MG63 (cell line): ENCODE data around the gene PLPPR5. TPM values are rescaled to one million over a fixed set of nuclear protein-coding genes. Genes with fewer than 3 reads are reported as not detected.
A peak's percentile ranks its signal among the peaks of the same experiment; 100 is the strongest.

ENCODE experiments used
- DNase-seq: peaks from one replicate; pipeline ENCODE4 v3.0.0-alpha.2; 2020
- H3K27me3 ChIP-seq: fragments of 250-450 bp; sonication (Bioruptor Pico); 2 replicates; pipeline ENCODE4 v1.5.1; 2020; ENCODE audit warnings: mild to moderate bottlenecking, moderate library complexity
- H3K36me3 ChIP-seq: fragments of 250-450 bp; sonication (Bioruptor Pico); 2 replicates; pipeline ENCODE4 v1.5.1; 2020; ENCODE audit warnings: mild to moderate bottlenecking, moderate library complexity
- H3K4me3 ChIP-seq: fragments of 250-450 bp; sonication (Bioruptor Pico); 2 replicates; pipeline ENCODE4 v1.5.1; 2020; ENCODE audit warnings: mild to moderate bottlenecking, moderate library complexity
- H3K9me3 ChIP-seq: fragments of 250-450 bp; sonication (Bioruptor Pico); 2 replicates; pipeline ENCODE4 v1.5.1; 2020; ENCODE audit warnings: mild to moderate bottlenecking, moderate library complexity
- total RNA-seq: library from RNA; depleted of rRNA; stranded (reverse); fragments of >200 nt; shearing (Covaris generic); gene quantifications from 2 replicates; pipeline ENCODE4 v1.2.3, GENCODE V29; 2014; ENCODE audit warnings: low replicate concordance

The PLPPR5 gene
- total RNA-seq, 1 experiment from 2014 or later: 0.16 TPM

GRCh38 chr1:98932184-98932583, 72.5 kb downstream of the PLPPR5 start:
- DNase-seq: no peak
- Histone ChIP-seq H3K27me3 (no peaks in the 10 kb centered on the region), H3K9me3 (no peaks in the 10 kb centered on the region)

GRCh38 chr1:98931128-98931835, 73.4 kb downstream of the PLPPR5 start:
- DNase-seq: no peak
- H3K4me3 ChIP-seq: no peak overlapping the region

More at GRCh38 chr1:98932184-98932583, 72.5 kb downstream of the PLPPR5 start:
- no peak overlapping the region for H3K4me3 ChIP-seq
- no peaks in the 10 kb centered on the region for H3K36me3 ChIP-seq

DNA sequence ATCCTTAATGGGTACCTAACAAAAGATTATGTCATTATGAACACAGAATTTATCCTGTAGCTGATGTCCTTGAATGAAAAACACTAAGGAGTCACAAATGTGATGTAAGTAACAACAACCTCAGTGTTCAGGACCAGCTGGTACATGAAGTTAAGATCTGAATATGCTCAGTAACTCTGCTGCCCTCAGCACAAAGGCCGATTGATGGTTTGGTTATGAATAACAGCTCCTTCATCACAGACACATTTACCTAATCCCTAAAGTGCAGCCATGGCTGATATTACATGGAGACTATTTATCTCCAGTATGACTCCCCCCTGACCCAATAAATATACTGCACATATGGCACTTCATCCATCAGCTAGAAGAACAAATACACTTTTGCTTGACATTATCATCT, 75.2 kb downstream of the PLPPR5 start:
- no peaks in the 10 kb centered on the region for H3K9me3 ChIP-seq
- H3K36me3 ChIP-seq: no peaks in the 10 kb centered on the region
- H3K27me3 ChIP-seq: no peaks in the 10 kb centered on the region
- DNase-seq: no peak
- no peak overlapping the region for H3K4me3 ChIP-seq

More at GRCh38 chr1:98931128-98931835, 73.4 kb downstream of the PLPPR5 start:
- Histone ChIP-seq H3K36me3 (no peaks in the 10 kb centered on the region), H3K9me3 (no peaks in the 10 kb centered on the region), H3K27me3 (no peaks in the 10 kb centered on the region)

- H3K4me3 ChIP-seq: no peak overlapping the region
- DNase-seq: no peak
- H3K36me3 ChIP-seq: no peaks in the 10 kb centered on the region
- H3K9me3 ChIP-seq: no peaks in the 10 kb centered on the region
- no peaks in the 10 kb centered on the region for H3K27me3 ChIP-seq
These were observed 78.1 kb downstream of the PLPPR5 start for GRCh38 chr1:98926597-98926996.

- H3K27me3 ChIP-seq: no peaks in the 10 kb centered on the region
- no peak overlapping the region for H3K4me3 ChIP-seq
- no peaks in the 10 kb centered on the region for H3K36me3 ChIP-seq
- H3K9me3 ChIP-seq: no peaks in the 10 kb centered on the region
- no peak for DNase-seq
These were observed 79.7 kb downstream of the PLPPR5 start for GRCh38 chr1:98924977-98925376.

DNA sequence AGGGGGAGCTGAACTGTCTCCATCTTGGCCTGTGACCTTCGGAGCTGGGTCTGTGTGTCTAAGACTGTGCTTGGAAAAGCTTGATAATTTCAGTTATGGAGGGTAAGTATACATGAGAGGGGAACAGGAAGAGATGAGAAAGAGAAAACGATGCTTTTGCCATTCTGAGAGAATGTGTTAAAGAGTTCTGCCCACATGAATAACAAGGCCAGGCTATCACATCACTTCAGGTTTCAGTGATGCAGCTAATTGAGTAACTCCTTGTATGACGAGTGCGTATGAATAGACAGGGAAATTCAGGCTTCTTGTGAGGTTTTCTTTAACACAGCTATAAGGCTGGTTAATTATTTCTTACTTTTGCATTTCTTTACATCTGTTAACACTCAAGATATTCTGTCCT, 81.0 kb downstream of the PLPPR5 start:
- no peak overlapping the region for H3K4me3 ChIP-seq
- H3K27me3 ChIP-seq: no peaks in the 10 kb centered on the region
- no peaks in the 10 kb centered on the region for H3K36me3 ChIP-seq
- no peaks in the 10 kb centered on the region for H3K9me3 ChIP-seq
- no peak for DNase-seq

- Histone ChIP-seq H3K36me3 (no peaks in the 10 kb centered on the region), H3K9me3 (no peaks in the 10 kb centered on the region), H3K4me3 (no peak overlapping the region), H3K27me3 (no peaks in the 10 kb centered on the region)
- DNase-seq: peak; percentile 19
These were observed 82.8 kb downstream of the PLPPR5 start for GRCh38 chr1:98921817-98922216.

DNA sequence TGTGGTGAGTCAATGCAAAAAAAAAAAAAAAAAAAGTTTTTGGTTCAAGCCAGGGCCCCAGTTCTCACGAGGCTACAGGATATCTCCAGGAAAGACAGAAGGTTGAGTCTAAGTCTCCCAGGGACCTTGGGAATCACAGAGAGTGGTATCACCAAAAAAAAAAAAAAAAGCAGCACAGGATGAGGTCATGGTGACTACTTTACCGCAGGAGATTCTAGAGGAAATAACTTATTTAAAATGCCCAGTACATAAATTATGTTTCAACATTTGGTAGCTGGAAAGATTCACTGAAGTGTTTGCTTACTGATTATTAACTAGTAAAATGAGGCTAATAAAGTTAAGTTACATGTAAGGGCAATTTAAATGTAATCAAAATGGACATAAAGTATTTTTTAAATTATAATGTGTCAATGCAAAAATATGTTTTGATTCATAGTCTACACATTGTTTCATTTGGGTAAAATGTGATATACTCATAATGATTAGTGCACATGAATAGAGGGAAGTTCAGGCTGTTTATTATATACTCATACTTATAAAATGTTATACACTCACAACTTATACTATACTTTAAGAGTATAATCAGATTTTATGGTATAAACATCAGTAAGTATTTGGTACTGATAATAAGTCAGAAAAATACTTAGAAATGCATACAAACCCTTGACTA, 84.1 kb downstream of the PLPPR5 start:
- H3K9me3 ChIP-seq: no peaks in the 10 kb centered on the region
- no peak overlapping the region for H3K4me3 ChIP-seq
- H3K27me3 ChIP-seq: no peaks in the 10 kb centered on the region
- peak; percentile 58 for DNase-seq
- H3K36me3 ChIP-seq: no peaks in the 10 kb centered on the region

- no peaks in the 10 kb centered on the region for H3K9me3 ChIP-seq
- H3K27me3 ChIP-seq: no peaks in the 10 kb centered on the region
- H3K36me3 ChIP-seq: no peaks in the 10 kb centered on the region
- no peak overlapping the region for H3K4me3 ChIP-seq
- no peak for DNase-seq
These were observed 85.0 kb downstream of the PLPPR5 start for GRCh38 chr1:98919652-98920051.

DNA sequence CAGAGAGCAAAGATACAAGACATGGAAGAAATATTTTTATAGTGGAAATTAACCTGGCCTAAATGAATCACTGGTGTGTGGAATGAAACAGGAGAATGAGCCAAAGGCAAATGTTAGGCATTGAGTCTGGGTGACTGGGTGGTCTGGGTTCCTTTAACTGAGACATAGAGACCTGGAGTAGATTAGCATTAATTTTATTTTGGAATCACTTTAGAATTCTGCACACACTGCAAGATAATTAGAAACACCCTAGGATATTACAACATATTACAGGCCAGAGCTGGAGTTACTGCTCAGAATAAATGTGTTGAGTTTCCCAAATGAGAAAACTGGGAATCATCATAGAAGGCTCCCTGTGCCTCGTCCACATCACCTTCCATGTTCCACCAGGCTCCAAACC, 85.5 kb downstream of the PLPPR5 start:
- no peak for DNase-seq
- H3K36me3 ChIP-seq: no peaks in the 10 kb centered on the region
- no peaks in the 10 kb centered on the region for H3K9me3 ChIP-seq
- no peaks in the 10 kb centered on the region for H3K27me3 ChIP-seq
- no peak overlapping the region for H3K4me3 ChIP-seq

DNA sequence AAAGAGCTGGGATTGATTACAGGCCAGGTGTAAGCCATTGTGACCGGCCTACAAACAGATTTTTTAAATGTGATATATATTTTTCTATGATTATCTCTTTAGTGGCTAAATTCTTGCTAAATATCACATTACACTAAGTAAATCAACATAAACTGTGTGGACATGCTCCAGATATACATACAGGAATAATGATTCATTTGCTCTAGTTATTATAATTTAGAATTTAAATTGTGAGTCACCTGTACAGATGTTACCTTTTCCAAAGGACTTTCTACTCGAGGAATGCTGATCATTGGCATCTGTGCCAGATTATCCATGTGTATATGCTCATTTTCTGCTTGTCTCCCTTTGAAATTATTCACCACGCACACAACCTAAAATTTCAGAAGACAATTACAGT, 90.1 kb downstream of the PLPPR5 start:
- Histone ChIP-seq H3K27me3 (no peaks in the 10 kb centered on the region), H3K4me3 (no peak overlapping the region), H3K9me3 (no peaks in the 10 kb centered on the region; the same call in 1 of the 2 replicates), H3K36me3 (no peaks in the 10 kb centered on the region)
- DNase-seq: no peak

DNA sequence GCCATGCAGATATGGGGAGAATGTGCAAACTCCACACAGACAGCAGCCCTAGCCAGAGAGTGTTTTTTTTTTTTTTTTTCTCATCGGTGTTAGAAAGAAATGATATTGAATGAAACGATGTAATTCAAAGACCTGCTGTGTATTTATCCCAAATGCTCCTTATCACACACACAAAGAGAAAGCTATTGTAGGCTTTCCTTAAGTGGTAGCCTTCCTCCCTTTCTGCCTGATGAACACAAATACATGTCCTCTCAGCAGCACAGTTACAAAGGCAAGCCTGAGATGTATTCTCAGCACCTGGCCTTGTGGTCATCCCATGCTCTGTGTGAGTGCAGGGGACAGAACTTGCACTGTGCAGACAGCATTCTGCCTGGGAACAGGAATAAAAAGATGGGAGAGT, 93.8 kb downstream of the PLPPR5 start:
- H3K9me3 ChIP-seq: no peaks in the 10 kb centered on the region; the same call in 1 of the 2 replicates
- no peaks in the 10 kb centered on the region for H3K27me3 ChIP-seq
- no peak for DNase-seq
- no peak overlapping the region for H3K4me3 ChIP-seq
- H3K36me3 ChIP-seq: no peaks in the 10 kb centered on the region

GRCh38 chr1:98908980-98909379, 95.7 kb downstream of the PLPPR5 start:
- Histone ChIP-seq H3K36me3 (no peaks in the 10 kb centered on the region), H3K4me3 (no peak overlapping the region), H3K9me3 (no peaks in the 10 kb centered on the region; the same call in 1 of the 2 replicates), H3K27me3 (no peaks in the 10 kb centered on the region)
- no peak for DNase-seq

- Histone ChIP-seq H3K9me3 (no peaks in the 10 kb centered on the region), H3K36me3 (no peaks in the 10 kb centered on the region)
- DNase-seq: no peak
These were observed 97.9 kb downstream of the PLPPR5 start for GRCh38 chr1:98906809-98907208.

DNA sequence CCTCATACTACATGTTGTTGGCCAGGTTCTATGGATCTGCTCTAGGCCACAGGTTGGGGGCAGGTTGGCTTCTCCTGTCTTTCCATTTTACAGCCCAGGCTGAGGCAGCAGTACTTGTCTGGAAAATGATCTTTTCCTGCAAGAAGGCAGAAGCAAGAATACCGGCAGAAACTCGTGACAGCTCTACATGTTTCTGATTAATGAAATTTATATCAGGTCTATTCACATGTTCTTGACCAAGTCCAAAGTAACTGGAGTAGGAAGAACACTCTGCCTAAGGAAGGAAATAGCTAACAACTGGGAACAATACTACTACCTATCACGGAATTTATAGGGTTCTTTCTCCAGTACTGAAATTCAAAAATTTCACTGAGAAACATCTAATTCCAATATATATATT, 98.3 kb downstream of the PLPPR5 start:
- Histone ChIP-seq H3K27me3 (no peaks in the 10 kb centered on the region), H3K4me3 (no peak overlapping the region), H3K36me3 (no peaks in the 10 kb centered on the region), H3K9me3 (no peaks in the 10 kb centered on the region)
- no peak for DNase-seq

More at GRCh38 chr1:98906809-98907208, 97.9 kb downstream of the PLPPR5 start:
- no peaks in the 10 kb centered on the region for H3K27me3 ChIP-seq
- H3K4me3 ChIP-seq: no peak overlapping the region

DNA sequence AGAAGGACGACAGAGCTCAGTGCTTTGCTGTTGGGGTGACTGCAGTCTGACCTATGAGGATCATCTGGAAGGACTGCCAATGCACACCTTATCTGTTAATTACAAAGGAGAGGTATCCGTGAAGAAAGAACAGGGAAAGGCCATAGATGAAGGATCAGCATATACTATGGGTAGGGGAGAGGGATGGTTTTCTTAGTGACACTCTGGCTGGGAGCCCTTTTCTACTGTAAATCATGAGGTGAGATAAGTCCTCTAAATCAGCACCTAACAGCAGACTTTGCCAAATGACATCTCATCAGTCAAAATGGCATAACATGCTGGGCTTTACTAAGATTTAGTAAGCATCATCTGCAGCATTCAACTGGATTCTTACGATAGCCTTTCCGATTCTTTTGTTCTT, 100.0 kb downstream of the PLPPR5 start:
- Histone ChIP-seq H3K4me3 (no peak overlapping the region), H3K36me3 (no peaks in the 10 kb centered on the region), H3K27me3 (no peaks in the 10 kb centered on the region), H3K9me3 (no peaks in the 10 kb centered on the region; the same call in 1 of the 2 replicates)
- no peak for DNase-seq

- Histone ChIP-seq H3K27me3 (no peaks in the 10 kb centered on the region), H3K36me3 (no peaks in the 10 kb centered on the region), H3K4me3 (no peak overlapping the region), H3K9me3 (no peaks in the 10 kb centered on the region; the same call in 1 of the 2 replicates)
- no peak for DNase-seq
These were observed 100.9 kb downstream of the PLPPR5 start for GRCh38 chr1:98903726-98904125.

GRCh38 chr1:98903261-98903660, 101.4 kb downstream of the PLPPR5 start:
- no peak overlapping the region for H3K4me3 ChIP-seq
- DNase-seq: peak; percentile 3
- no peaks in the 10 kb centered on the region for H3K36me3 ChIP-seq
- H3K27me3 ChIP-seq: no peaks in the 10 kb centered on the region
- H3K9me3 ChIP-seq: no peaks in the 10 kb centered on the region; the same call in 1 of the 2 replicates
